Fibroblast of skin of right quadriceps (primary cell): Measurements from ENCODE around the gene NUBP2.
"Not testable (repeated sequence)": the region's sequence is repeated elsewhere in the genome, so short reads cannot be mapped to it uniquely, and the experiment has no call there.

Experiments
- DNase-seq: peaks from one replicate; pipeline ENCODE4 v3.0.0-alpha.2; 2013

The NUBP2 gene

DNA sequence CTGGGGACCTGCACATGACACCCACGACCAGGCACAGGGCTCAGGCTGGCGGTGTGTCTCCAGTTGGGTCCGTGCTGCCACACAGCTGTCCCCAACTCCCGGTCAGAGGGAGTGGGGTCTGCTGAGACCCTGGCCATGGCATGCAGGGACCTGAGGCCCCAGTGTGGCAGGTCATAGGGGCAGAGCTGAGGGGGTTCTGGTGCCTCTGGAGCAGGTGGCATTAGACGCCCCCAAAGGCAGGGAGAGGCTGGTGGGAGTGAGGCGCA is 4.2 kb downstream of the NUBP2 start:
- no peak for DNase-seq

- no peak for DNase-seq
Measured at GRCh38 chr16:1787322-1788094, 4.7 kb downstream of the NUBP2 start.

DNA sequence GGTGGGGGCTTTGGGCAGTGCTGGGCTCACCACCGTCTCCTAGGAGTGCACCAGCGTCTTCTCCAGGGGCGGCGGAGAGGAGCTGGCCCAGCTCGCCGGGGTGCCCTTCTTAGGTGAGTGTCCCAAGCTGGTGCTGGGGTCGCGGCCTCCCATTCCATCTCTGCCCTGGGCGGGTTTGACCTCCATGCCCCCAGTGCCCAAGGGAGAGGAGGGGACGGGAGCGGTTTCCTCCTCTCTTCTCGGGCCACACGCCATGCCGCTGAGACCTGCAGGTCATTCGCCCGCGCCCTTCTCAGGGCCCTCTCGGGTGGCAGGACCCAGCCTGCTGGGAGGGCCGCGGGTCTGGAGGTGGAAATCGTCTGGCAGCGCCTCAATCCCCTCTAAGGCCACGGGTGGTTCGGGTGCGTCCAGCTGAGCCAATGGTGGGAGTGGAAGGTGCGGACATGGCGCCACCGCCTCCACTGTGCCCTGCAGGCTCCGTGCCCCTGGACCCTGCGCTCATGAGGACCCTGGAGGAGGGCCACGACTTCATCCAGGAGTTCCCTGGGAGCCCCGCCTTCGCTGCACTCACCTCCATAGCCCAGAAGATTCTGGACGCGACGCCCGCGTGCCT is 5.4 kb downstream of the NUBP2 start:
- DNase-seq: no peak

DNA sequence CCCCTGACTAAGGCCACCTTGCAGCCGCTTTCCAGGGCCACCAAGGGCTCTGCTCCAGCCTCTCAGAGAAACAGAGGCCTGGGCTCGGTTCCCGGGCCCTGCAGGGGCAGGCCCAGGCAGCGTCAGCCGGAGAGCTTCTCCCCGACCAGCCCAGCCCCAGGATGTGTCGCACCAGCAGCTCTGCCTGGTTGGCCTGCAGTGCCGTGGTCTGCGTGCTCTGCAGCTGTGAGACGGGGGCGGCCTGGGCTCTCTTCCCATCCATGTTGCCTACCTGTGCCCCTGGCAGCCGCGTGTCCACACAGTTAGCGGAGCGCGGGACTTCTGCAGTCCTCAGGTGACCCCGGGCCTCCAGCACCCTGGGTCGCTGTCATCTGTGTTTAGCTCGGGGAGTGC is 5.9 kb downstream of the NUBP2 start:
- DNase-seq: no peak

DNA sequence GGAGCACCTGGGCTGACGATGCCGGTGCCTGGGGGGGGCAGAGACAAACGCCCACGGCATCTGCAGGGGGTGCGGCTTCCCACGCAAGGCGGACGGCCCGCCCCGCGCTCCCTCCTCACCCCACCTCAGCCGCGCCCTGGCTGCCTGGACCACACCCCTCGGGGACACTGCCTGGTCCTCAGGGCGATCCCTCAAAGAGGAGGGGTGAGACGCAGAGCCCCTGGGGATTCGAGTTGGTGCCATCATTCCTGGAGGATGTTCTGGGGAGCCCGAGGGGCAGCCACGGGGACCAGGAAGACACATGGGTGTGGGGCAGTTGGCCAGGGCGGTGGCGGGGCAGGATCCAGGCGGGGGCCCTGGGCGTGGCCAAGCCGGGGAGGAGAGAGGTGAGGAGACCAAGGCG is 6.9 kb downstream of the NUBP2 start:
- no peak for DNase-seq

DNA sequence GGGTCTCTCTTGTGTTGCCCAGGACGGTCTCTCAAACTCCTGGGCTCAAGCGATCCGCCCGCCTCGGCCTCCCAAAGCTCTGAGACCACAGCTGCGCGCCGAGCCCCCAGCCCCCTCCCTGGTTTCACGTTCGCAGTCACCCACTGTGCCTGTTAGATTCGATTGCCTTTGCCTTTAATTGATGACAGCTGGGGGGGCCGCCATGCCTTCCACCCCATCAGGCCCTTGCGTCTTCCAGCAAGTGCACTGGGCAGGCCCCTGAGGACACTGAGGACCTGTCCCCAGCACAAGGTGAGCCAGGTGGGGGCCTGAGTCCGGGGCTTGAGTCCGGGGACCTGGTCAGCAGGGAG is 7.5 kb downstream of the NUBP2 start:
- DNase-seq: no peak

DNA sequence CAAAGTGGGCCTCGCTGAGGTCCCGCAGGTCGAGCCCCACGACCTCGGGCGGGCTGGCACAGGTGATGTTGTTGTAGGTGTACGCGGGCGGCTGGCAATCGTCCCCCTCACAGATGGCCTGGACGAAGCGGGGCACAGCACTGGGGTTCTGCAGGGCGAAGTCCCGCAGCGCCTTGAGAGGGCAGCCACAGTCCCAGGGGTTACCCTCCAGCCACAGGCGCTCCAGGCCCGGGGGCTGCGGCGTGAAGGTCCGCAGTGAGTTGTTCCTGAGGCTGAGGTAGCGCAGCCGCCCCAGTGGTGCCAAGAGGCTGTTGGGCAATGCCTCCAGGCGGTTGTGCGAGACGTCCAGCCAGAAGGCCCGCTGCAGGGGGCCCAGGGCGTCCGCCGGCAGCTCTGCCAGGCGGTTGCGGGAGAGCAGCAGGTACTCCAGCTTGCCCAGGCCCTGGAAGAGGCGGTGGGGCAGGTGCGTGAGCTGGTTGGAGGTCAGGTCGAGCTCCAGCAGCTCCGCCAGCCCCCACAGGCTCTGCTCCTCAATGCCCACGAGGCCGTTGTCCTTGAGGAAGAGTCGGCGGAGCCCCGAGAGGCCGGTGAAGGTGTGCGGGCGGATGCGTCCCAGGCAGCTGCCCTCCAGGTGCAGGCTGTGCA is 8.0 kb downstream of the NUBP2 start:
- no peak for DNase-seq

GRCh38 chr16:1791256-1791942 is 8.6 kb downstream of the NUBP2 start:
- no peak for DNase-seq

DNA sequence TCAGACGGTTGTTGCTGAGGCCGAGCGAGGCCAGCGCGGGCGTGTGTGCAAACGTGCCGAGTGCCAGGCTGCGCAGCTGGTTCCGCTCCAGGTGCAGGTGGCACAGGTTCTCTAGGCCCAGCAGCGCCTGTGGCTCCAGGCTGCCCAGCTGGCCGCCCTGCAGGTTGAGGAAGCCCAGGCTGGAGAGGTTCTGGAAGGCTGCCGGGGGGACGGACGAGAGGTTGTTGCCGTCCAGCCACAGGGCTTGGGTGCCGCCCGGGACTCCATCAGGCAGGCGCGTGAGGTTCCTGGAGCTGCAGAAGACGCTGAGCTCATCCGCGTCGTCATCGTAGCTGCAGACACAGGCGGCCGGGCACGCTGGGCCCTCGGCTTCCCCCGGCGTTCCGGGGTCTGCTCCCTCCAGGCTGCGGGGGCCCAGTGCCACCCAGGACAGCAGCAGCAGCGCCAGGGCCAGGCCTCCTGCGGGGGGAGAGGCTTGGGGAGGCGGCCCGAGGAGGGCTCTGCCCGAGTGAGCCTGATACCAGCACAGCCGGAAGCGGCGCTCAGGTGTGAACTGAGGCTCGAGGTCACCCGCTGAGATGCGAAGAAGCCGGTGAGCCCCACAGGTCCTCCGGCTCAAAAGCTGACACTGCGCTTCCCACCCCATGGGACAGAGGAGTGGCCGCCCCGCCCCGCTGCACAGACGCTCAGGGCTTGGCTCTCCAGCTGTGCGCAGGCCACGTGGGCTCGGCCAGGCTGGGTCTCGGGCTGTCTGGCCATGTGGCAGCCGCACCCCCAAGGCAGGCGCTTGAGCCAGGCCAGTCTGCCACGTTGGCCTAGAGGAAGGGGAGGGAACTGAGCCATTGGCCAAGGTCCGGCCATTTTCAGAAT is 9.4 kb downstream of the NUBP2 start:
- DNase-seq: no peak

- no peak for DNase-seq
Measured at GRCh38 chr16:1792836-1793577, 10.2 kb downstream of the NUBP2 start.

GRCh38 chr16:1793578-1794220 is 10.9 kb downstream of the NUBP2 start, which contains the start of gene IGFALS:
Gene IGFALS, minus strand, starts transcription at chr16:1793705. Its CDS starts 53 bp downstream, at chr16:1793652.
- DNase-seq: no peak

- no peak for DNase-seq
Measured at GRCh38 chr16:1794221-1794871, 11.6 kb downstream of the NUBP2 start.

GRCh38 chr16:1794908-1795666 is 12.3 kb downstream of the NUBP2 start:
- no peak for DNase-seq

DNA sequence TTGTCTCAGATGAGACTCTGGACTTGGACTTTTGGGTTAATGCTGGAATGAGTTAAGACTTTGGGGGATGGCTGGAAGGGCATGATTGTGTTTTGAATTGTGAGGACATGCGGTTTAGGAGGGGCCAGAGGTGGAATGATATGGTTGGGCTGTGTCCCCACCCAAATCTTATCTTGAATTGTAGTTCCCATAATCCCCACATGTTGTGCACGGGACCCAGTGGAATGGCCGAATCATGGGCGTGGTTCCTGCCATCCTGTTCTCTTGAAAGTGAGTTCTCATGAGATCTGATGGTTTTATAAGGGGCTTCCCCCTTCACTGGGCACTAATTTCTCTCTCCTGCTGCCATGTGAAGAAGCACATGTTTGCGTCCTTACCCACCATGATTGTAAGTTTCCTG is 16.5 kb downstream of the NUBP2 start:
- not testable (repeated sequence) for DNase-seq

DNA sequence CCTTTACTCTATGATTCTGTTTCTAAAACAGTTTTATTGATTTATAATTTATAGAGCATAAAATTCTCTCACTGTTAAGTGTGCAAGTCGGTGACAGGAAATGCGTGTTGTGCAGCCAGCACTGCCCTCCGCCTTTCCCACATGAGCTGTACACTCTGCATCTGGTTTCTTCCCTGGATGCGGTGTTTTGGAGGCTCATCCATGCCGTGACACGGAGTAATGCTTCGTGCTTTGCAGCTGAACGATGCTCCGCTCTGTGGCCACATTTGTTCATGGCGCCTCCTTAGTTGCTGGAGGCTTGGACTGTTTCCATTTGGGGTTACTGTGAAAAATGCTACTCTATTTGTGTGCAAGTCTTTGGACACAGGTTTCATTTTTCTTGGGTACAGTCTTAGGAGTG is 17.9 kb downstream of the NUBP2 start:
- no peak for DNase-seq

GRCh38 chr16:1807626-1808025 is 24.9 kb downstream of the NUBP2 start:
- DNase-seq: no peak

GRCh38 chr16:1808691-1809090 is 25.9 kb downstream of the NUBP2 start:
- no peak for DNase-seq

GRCh38 chr16:1809281-1809801 is 26.6 kb downstream of the NUBP2 start:
- no peak for DNase-seq

- DNase-seq: no peak
Measured at GRCh38 chr16:1810106-1810505, 27.3 kb downstream of the NUBP2 start.

DNA sequence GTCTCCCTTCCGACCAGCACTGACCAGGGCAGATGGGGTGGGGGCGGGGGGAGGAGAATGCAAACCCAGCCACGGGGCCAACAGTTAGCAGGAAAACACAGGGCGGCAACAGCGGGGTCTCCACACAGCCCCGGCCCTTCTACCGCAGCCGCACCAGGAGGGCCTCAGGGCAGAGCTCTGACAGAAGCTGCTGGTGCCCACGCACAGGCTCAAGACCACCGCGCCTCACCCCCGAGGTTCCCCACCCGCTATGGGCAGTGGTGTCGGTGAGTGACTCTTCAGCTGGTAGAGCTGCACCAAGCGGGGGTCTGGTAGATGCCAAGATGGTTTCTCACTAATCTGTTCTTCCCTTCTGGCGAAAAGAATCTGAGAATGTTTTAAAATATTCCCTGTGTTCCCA is 27.8 kb downstream of the NUBP2 start:
- DNase-seq: no peak
